Hepatocyte (in vitro differentiated cells): ENCODE data around the gene GBP2. TPM values are rescaled to one million over a fixed set of nuclear protein-coding genes. Genes with fewer than 3 reads are reported as not detected.
"Not testable (repeated sequence)": the region's sequence is repeated elsewhere in the genome, so short reads cannot be mapped to it uniquely, and the experiment has no call there.

Experiments
- DNase-seq: peaks from one replicate; pipeline ENCODE4 v3.0.0-alpha.2; 2016; ENCODE audit warnings: low spot score
- H2AFZ ChIP-seq: fragments of 200-600 bp; sonication (generic); 2 replicates; pipeline ENCODE4 v1.6.0; 2016; ENCODE audit warnings: antibody characterized with exemption, mild to moderate bottlenecking
- H3K27ac ChIP-seq: fragments of 200-600 bp; sonication (generic); 2 replicates; pipeline ENCODE4 v1.5.1; 2016; ENCODE audit warnings: mild to moderate bottlenecking
- H3K27me3 ChIP-seq: fragments of 200-600 bp; sonication (generic); 2 replicates; pipeline ENCODE4 v1.6.1; 2016
- H3K36me3 ChIP-seq: fragments of 200-600 bp; sonication (generic); replicated peaks from 2 replicates; pipeline ENCODE4 v1.5.1; 2016; ENCODE audit warnings: low read depth; ENCODE audit not compliant: insufficient read depth
- H3K4me1 ChIP-seq: fragments of 200-600 bp; sonication (generic); 2 replicates; pipeline ENCODE4 v1.5.1; 2016; ENCODE audit warnings: mild to moderate bottlenecking, moderate library complexity; ENCODE audit not compliant: insufficient read depth
- H3K4me2 ChIP-seq: fragments of 200-600 bp; sonication (generic); 2 replicates; pipeline ENCODE4 v1.6.0; 2016
- H3K4me3 ChIP-seq: fragments of 200-600 bp; sonication (generic); 2 replicates; pipeline ENCODE4 v1.5.1; 2016; ENCODE audit warnings: mild to moderate bottlenecking
- H3K79me2 ChIP-seq: fragments of 200-600 bp; sonication (generic); 2 replicates; pipeline ENCODE4 v1.6.0; 2017; ENCODE audit warnings: mild to moderate bottlenecking
- H3K9me2 ChIP-seq: fragments of 200-600 bp; sonication (generic); replicated peaks from 2 replicates; pipeline ENCODE4 v1.6.0; 2017; ENCODE audit warnings: mild to moderate bottlenecking; ENCODE audit not compliant: insufficient read depth
- H3K9me3 ChIP-seq: fragments of 200-600 bp; sonication (generic); 2 replicates; pipeline ENCODE4 v1.5.1; 2016; ENCODE audit warnings: low read depth, mild to moderate bottlenecking
- H4K20me1 ChIP-seq: fragments of 200-600 bp; sonication (generic); 2 replicates; pipeline ENCODE4 v1.6.0; 2016; ENCODE audit warnings: mild to moderate bottlenecking; ENCODE audit not compliant: insufficient read depth, poor library complexity, severe bottlenecking
- EZH2 ChIP-seq: fragments of 200-600 bp; sonication (generic); IDR thresholded peaks from 2 replicates; pipeline ENCODE4 v1.6.1; 2016; ENCODE audit warnings: antibody characterized with exemption, mild to moderate bottlenecking, borderline replicate concordance
- EZH2phosphoT487 ChIP-seq: fragments of 200-600 bp; sonication (generic); IDR thresholded peaks from one replicate; pipeline ENCODE4 v1.6.1; 2018; ENCODE audit warnings: antibody characterized with exemption, mild to moderate bottlenecking, low read depth, moderate library complexity; ENCODE audit not compliant: unreplicated experiment, severe bottlenecking
- WGBS: methylation state at CpG from one replicate; pipeline ENCODE4 v1.1.6; 2016; ENCODE audit warnings: low lambda C conversion rate; ENCODE audit errors: missing lambda C conversion rate; 5-methylcytosine and 5-hydroxymethylcytosine counted together
- polyA plus RNA-seq: library from polyadenylated mRNA; unstranded; fragments of >200 nt; fragmentation: Nextera tagmentation; extraction: Ambion mirVana; gene quantifications from 2 replicates; pipeline ENCODE4 v1.2.1, GENCODE V29; 2016
- total RNA-seq: library from RNA; depleted of rRNA; stranded (reverse); fragments of >200 nt; gene quantifications from 2 replicates; pipeline ENCODE4 v1.2.3, GENCODE V29; 2014
- TF ChIP-seq, protein P1 (sequence below): fragments of 200-600 bp; sonication (generic); IDR thresholded peaks from 2 replicates; pipeline ENCODE4 v1.5.1; 2016; ENCODE audit warnings: antibody characterized with exemption, mild to moderate bottlenecking; ENCODE audit not compliant: poor library complexity

The GBP2 gene
- total and polyA plus RNA-seq, 2 experiments from 2014 or later: 11.0 to 31.7 TPM

DNA sequence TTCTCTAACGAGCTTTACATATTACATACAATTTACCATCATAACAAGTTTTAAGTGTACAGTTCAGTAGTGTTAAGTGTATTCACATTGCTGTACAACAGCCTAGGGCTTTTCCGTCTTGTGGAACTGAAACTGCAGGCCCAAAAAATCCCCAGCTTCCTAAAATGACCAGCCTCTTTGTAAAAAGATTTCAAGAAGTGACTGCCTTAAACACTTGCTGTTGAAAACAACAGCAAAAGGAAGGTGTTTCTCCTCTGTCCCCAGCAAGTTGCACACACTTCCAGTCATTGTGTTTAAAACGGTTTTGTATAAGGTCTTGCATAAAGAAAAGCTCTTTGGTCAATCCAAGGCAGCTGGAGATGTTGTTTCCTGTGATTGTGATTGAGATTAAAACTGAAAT is 44.9 kb downstream of the GBP2 start:
- TF ChIP-seq EZH2phosphoT487: no peak
- TF ChIP-seq EZH2: no peak
- TF ChIP-seq, protein P1, sequence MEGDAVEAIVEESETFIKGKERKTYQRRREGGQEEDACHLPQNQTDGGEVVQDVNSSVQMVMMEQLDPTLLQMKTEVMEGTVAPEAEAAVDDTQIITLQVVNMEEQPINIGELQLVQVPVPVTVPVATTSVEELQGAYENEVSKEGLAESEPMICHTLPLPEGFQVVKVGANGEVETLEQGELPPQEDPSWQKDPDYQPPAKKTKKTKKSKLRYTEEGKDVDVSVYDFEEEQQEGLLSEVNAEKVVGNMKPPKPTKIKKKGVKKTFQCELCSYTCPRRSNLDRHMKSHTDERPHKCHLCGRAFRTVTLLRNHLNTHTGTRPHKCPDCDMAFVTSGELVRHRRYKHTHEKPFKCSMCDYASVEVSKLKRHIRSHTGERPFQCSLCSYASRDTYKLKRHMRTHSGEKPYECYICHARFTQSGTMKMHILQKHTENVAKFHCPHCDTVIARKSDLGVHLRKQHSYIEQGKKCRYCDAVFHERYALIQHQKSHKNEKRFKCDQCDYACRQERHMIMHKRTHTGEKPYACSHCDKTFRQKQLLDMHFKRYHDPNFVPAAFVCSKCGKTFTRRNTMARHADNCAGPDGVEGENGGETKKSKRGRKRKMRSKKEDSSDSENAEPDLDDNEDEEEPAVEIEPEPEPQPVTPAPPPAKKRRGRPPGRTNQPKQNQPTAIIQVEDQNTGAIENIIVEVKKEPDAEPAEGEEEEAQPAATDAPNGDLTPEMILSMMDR: no peak
- no peaks in the 10 kb centered on the region for H3K36me3 ChIP-seq
- no peaks in the 10 kb centered on the region for H3K27me3 ChIP-seq
- 87% methylated on average over 3 of the region's 3 CpGs for WGBS
- no peak overlapping the region for H3K4me3 ChIP-seq
- no peak overlapping the region for H3K27ac ChIP-seq
- H3K79me2 ChIP-seq: no peaks in the 10 kb centered on the region
- H3K4me2 ChIP-seq: no peak overlapping the region
- H3K9me3 ChIP-seq: no peaks in the 10 kb centered on the region
- no peak for DNase-seq
- no peaks in the 10 kb centered on the region for H4K20me1 ChIP-seq
- no peaks in the 10 kb centered on the region for H3K9me2 ChIP-seq
- no peak overlapping the region for H2AFZ ChIP-seq
- no peaks in the 10 kb centered on the region for H3K4me1 ChIP-seq

DNA sequence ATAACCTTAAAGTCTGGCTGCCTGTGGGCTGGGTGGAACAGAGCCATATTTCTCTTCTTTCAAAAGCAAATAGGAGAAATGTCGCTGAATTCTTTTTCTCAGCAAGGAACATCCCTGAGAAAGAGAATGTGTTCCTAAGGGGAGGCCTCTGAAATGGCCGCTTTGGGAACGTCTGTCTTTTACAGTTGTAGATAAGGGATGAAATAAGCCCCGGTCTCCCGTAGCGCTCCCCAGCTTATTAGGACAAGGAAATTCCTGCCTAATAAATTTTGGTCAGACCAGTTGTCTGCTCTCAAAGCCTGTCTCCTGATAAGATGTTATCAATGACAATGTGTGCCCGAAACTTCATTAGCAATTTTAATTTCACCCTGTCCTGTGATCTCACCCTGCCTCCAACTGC is 45.8 kb downstream of the GBP2 start:
- not testable (repeated sequence) for H3K9me3 ChIP-seq, H3K4me1 ChIP-seq, H3K4me2 ChIP-seq, H3K4me3 ChIP-seq, H4K20me1 ChIP-seq, H3K9me2 ChIP-seq, H3K27me3 ChIP-seq, DNase-seq, H2AFZ ChIP-seq, H3K36me3 ChIP-seq, H3K79me2 ChIP-seq, H3K27ac ChIP-seq
- 86% methylated on average over 7 of the region's 7 CpGs for WGBS

DNA sequence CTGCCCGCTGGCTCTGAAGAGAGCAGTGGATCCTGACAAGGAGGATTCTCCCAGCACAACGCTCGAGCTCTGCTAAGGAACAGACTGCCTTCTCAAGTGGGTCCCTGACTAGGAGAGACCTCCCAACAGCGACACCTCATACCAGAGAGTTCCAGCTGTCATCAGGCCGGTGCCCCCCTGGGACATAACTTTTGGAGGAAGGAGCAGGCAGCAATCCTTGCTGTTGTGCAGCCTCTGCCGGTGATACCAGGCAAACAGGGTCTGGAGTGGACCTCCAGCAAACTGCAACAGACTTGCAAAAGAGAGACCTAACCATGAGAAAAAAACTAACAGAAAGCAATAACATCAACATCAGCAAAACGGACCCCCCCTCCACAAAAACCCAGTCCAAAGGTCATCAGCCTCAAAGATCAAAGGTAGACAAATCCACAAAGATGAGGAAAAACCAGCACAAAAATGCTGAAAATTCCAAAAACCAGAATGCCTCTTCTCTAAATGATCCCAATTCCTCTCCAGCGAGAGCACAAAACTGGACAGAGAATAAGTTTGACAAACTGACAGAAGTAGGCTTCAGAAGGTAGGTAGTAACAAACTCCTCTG is 53.3 kb downstream of the GBP2 start:
- not testable (repeated sequence) for H2AFZ ChIP-seq, DNase-seq, H3K4me3 ChIP-seq, H3K9me2 ChIP-seq, H3K4me2 ChIP-seq, H3K27me3 ChIP-seq, H3K79me2 ChIP-seq, H3K27ac ChIP-seq, H3K9me3 ChIP-seq, H3K36me3 ChIP-seq, H4K20me1 ChIP-seq, H3K4me1 ChIP-seq
- 71% methylated on average over 8 of the region's 8 CpGs for WGBS

DNA sequence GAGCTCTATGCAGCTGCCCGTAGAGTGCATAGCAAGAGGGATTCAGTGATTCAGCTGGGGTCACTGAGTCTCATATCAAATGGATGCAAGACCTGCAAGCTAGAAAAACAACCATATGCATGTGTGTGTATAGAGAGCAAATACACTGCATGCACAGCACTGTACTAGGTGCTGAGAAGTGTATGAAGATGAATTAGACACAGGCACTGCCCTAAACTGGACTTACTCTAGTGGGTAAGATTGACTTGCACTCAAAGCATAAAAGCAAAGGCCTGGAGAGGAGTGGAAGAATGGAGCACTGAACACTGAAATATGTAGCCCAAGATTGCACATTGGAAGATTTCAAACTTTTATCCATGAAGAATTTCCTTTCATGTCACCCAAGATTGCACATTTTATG is 55.4 kb downstream of the GBP2 start:
- Histone ChIP-seq H3K9me3 (no peaks in the 10 kb centered on the region), H3K4me2 (no peak overlapping the region), H3K9me2 (no peaks in the 10 kb centered on the region), H4K20me1 (no peaks in the 10 kb centered on the region), H3K4me1 (no peaks in the 10 kb centered on the region), H3K4me3 (no peak overlapping the region), H3K27ac (no peak overlapping the region), H3K27me3 (no peaks in the 10 kb centered on the region), H2AFZ (no peak overlapping the region), H3K79me2 (no peaks in the 10 kb centered on the region), H3K36me3 (no peaks in the 10 kb centered on the region)
- WGBS: 96% methylated on average over 1 of the region's 1 CpG
- no peak for DNase-seq
- TF ChIP-seq EZH2 (no peak), EZH2phosphoT487 (no peak)
- TF ChIP-seq, protein P1: no peak
